Heart left ventricle (tissue), 13 donors: Measurements from ENCODE around the gene PGBD2.

Experiments
- CTCF ChIP-seq, 12 donors: fragments of 200-600 bp; sonication (generic) in 4 of 12; IDR thresholded peaks; one replicate each; pipeline versions ENCODE4 v1.5.0 to v1.8.0; 2018 to 2022; ENCODE audit warnings: antibody characterized with exemption in 12 of 12, mild to moderate bottlenecking in 5 of 12
- POLR2A ChIP-seq, 2 donors: fragments of 450-650 bp; IDR thresholded peaks; one replicate each; pipeline ENCODE4 v1.6.1; 2017; ENCODE audit warnings: antibody characterized with exemption in 2 of 2, mild to moderate bottlenecking in 2 of 2, moderate library complexity in 2 of 2
- donor health status: ischemic (EF 13 %, LVEDD 7.1; RV severe dilation, severe dysfunction).
- donor health status: DM: no; HTN: yes; CAD: no.
- donor health status: DM: no; HTN: no; CAD: no.
- donor health status: ischemic (EF 25% LVEDD 6.9; RV normal size, moderate dysfunction).
- donor health status: ischemic (EF 25% LVEDD 5.7; RV mildly dilated, moderate dysfunction).
- donor health status: ischemic (EF 35%, LVEDD 5.7; RV mildly dilated, moderate dysfunction).
- donor health status: nonischemic (EF 11% LVEDD 7.7; RV severe dilation, severe dysfunction).
- donor health status: DM: yes; HTN: yes; CAD: no.
- donor health status: PGD.
- donor health status: ischemic (EF 29% LVEDD 5.4; RV normal size, mild dysfunction).
- donor health status: nonischemic (EF 23%, LVEDD 6.1; RV moderate dilation, normal function).

GRCh38 chr1:248862695-248862997 lies 43.4 kb upstream of the PGBD2 start:
- TF ChIP-seq CTCF (IDR thresholded peaks at IDR 0.05), result no peak
- TF ChIP-seq POLR2A (IDR thresholded peaks at IDR 0.05), result no peak
